ENCODE data around the gene EPHA2. TPM values are rescaled to one million over a fixed set of nuclear protein-coding genes. Genes with fewer than 3 reads are reported as not detected.
"Not testable (repeated sequence)": the region's sequence is repeated elsewhere in the genome, so short reads cannot be mapped to it uniquely, and the experiment has no call there.

EPHA2 gene
- total RNA-seq: not detected in 2 replicates

DNA sequence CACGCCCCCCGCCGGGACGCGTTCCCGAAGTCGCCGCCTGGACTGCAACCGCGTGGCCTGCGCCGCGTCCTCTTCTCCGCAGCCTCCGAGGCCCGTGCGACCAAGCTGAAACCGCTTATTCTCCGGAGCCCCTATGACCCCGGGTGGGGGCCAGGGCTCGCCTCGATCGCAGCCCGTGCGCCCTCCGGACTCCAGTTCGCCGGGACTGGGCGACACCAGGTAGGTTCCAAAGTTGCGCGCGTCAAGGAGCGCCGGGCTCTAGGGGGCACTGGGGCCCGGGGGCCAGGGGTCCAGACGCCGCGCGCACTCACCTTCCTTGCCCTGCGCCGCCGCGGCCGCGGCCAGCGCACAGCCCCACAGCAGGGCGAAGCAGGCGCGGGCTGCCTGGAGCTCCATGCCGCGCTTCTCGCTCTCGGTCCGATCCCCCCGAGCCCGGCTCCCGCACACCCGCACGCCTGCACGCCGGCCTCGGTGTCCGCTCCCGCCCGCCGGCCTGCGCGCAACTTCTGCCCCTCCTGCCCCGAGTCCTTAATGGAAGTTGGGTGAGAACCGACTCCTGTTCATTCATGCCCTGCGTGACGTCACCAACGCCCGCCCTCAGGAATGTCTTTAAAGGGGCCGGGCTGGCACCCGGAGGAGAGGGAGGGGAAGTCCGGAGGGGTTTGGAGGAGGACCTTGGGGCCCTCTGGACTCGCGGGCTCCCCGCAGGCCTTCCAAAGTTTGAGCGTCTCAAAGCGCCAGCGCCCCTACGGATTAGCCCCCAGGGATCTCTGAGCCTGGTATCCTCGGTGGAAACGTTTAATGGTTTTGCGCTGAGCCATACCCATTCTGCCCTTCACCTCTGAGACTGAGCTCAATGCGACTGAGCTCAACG lies at the start of gene EPHA2:
Gene EPHA2 (minus strand): TSS at position 533 of the 874 bp plus-strand sequence. CDS start 137 bp downstream, at position 396.
- no peaks in the 10 kb centered on the region for H3K9me3 Mint-ChIP-seq
- H3K4me3 Mint-ChIP-seq (ENCODE audit: low read depth): no peak within 1 kb of the TSS
- H3K27ac Mint-ChIP-seq: no peak within 1 kb of the TSS
- peaks cover 42% of the 10 kb centered on the region for H3K27me3 Mint-ChIP-seq (ENCODE audit: low read depth)
- intact Hi-C loops (cut with micrococcal nuclease): no loop called here
- no peaks in the 10 kb centered on the region for H3K36me3 Mint-ChIP-seq (ENCODE audit: low read depth)
- DNase-seq (ENCODE audit: low spot score): no peak
- peaks cover 14% of the 10 kb centered on the region for H3K4me1 Mint-ChIP-seq (ENCODE audit: low read depth)

DNA sequence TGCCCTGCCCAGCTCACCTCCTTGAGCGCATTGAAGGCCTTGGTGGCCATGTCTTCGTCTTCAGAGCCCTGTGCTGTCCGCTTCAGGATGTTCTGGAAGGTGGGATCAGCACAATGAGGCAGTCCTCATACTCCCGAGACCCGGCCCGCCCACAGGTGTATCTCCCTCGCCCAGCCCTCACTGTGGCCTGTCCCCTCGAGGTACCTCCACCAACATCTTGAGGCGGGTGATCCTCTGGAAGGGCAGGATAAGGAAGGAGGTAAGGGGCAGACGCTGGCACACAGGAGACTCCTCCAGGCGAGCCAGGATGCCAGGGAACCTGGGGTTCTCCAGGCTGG lies 49.4 kb upstream of the EPHA2 start:
- intact Hi-C loops (cut with micrococcal nuclease): no loop called here
- H3K4me1 Mint-ChIP-seq (ENCODE audit: low read depth): peaks cover 3% of the 10 kb centered on the region
- H3K27ac Mint-ChIP-seq: no peak overlapping the region
- H3K9me3 Mint-ChIP-seq: no peaks in the 10 kb centered on the region
- no peaks in the 10 kb centered on the region for H3K36me3 Mint-ChIP-seq (ENCODE audit: low read depth)
- H3K4me3 Mint-ChIP-seq (ENCODE audit: low read depth): no peak overlapping the region
- no peaks in the 10 kb centered on the region for H3K27me3 Mint-ChIP-seq (ENCODE audit: low read depth)
- no peak for DNase-seq (ENCODE audit: low spot score)

DNA sequence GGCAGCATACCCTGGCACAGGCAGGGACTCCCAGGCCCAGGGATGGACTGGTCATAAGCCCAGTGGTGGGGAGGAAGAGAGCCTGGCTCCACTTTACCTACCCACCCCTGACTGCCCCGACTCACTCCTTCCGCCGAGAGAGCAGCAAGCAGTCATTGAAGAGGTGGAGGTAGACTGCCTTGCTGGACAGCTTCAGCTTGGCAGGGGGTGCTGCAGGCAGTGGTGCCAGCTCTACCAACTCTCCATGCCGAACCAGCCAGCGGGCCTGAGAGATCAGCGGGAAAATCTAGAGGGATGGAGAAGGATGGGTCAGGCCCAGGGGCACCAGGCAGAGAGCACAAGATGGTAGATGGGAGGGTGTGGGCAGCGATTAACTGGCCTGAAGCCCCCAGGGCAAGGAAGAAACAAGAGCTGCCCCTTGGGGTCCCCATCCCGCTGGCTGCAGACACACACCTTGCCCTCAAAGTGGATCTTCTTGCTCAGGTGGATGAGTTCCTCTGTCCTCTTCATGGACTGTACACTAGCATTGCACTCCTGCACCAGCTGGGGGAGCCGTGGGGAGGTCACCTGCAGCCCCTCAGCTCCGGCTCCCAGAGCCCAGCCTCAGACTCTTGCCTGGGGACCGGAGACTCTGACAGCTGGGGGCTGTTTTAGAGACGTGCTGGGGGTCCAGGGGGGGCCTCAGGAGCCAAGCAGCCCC lies 48.9 kb upstream of the EPHA2 start:
- H3K36me3 Mint-ChIP-seq (ENCODE audit: low read depth): no peaks in the 10 kb centered on the region
- H3K4me1 Mint-ChIP-seq (ENCODE audit: low read depth): peaks cover 3% of the 10 kb centered on the region
- H3K27ac Mint-ChIP-seq: peak overlapping the region; percentile 47
- intact Hi-C loops (cut with micrococcal nuclease): no loop called here
- no peak overlapping the region for H3K4me3 Mint-ChIP-seq (ENCODE audit: low read depth)
- no peak for DNase-seq (ENCODE audit: low spot score)
- H3K9me3 Mint-ChIP-seq: no peaks in the 10 kb centered on the region
- H3K27me3 Mint-ChIP-seq (ENCODE audit: low read depth): no peaks in the 10 kb centered on the region

DNA sequence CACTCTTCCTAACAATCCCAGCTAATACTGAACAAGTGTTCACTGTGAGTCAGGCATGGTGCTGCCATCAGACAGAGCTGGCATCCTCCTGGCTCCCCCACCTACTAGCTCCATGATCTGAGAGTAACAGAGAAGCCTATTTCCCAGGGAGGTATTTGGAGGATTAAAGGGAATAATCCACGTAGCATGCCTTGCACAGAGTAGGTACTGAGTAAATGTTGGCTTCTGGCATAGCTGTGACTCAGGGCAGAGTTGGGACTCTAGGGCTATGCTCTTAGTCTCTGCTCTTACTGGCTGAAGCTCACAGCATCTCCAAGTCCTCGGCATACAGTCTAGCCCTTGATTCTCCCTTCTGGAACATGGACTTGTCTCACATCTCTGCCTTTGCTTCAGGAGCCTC lies 48.3 kb upstream of the EPHA2 start:
- no peak overlapping the region for H3K4me3 Mint-ChIP-seq (ENCODE audit: low read depth)
- no peak overlapping the region for H3K27ac Mint-ChIP-seq
- peaks cover 5% of the 10 kb centered on the region for H3K4me1 Mint-ChIP-seq (ENCODE audit: low read depth)
- DNase-seq (ENCODE audit: low spot score): no peak
- no peaks in the 10 kb centered on the region for H3K27me3 Mint-ChIP-seq (ENCODE audit: low read depth)
- intact Hi-C loops (cut with micrococcal nuclease): no loop called here
- H3K9me3 Mint-ChIP-seq: no peaks in the 10 kb centered on the region
- no peaks in the 10 kb centered on the region for H3K36me3 Mint-ChIP-seq (ENCODE audit: low read depth)

DNA sequence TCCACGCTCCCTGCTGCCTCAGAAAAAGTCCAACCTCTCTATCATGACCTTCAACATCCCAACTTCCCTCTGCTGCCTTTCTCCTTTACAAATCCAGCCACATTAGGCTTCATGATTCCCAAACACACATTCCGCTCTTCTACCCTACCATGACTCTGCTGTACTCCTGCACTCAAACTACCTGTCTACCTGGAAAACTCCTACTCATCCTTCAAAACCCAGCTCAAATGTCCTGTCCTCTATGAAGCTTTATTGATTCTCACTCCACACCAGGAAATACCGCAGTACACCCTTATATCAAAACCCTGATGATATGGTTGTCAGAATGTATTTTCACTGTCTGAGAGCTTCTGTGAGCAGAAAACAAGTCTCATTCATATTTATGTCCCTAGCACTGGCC lies 47.7 kb upstream of the EPHA2 start:
- H3K4me3 Mint-ChIP-seq (ENCODE audit: low read depth): no peak overlapping the region
- peaks cover 10% of the 10 kb centered on the region for H3K4me1 Mint-ChIP-seq (ENCODE audit: low read depth)
- intact Hi-C loops (cut with micrococcal nuclease): no loop called here
- no peaks in the 10 kb centered on the region for H3K36me3 Mint-ChIP-seq (ENCODE audit: low read depth)
- no peak for DNase-seq (ENCODE audit: low spot score)
- H3K27ac Mint-ChIP-seq: no peak overlapping the region
- no peaks in the 10 kb centered on the region for H3K27me3 Mint-ChIP-seq (ENCODE audit: low read depth)
- no peaks in the 10 kb centered on the region for H3K9me3 Mint-ChIP-seq

DNA sequence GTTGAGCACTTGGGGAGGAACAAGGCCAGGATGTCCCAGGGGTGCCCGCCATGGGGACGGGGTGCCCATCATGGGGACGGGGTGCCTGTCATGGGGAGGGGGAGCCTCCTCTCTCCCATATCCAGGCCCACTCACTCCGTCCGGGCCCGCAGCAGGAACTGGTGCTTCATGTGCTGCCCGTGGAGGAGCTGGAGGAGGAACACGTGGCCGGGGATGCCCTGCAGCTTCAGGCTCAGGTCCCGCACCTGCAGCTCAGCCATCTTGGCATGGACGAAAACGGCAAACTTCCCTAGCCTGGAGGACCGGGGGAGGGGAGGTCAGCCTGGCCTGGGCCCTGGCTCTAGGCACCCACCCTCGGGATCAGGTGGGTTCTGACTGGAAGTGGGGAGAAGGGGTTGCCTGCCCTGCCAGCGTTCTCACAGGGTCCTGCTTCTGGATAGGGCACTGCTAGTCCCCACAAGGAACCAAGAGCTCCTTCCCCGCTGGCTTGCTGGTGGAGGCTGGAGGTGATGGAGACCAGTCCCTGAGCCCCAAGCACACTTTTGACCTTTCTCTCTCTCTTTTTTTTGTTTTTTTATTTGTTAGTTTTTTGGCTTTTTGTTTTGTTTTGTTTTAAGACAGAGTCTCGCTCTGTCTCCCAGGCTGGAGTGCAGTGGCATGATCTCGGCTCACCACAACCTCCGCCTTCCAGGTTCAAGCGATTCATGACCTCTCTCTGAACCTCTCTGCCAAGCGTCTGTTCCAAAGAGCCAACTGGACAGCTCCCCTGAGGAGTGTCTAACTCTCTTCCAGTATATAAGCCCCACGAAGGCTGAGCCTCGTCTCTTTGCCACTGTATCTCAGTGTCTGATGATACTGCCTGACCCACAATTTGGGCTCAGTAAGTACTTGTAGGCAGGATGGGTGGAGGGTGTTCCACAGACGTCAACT lies 46.7 kb upstream of the EPHA2 start:
- intact Hi-C loops (cut with micrococcal nuclease): no loop called here
- Mint-ChIP-seq H3K4me1 (ENCODE audit: low read depth) (peaks cover 11% of the 10 kb centered on the region), H3K4me3 (ENCODE audit: low read depth) (no peak overlapping the region), H3K27ac (no peak overlapping the region), H3K9me3 (no peaks in the 10 kb centered on the region), H3K27me3 (ENCODE audit: low read depth) (no peaks in the 10 kb centered on the region), H3K36me3 (ENCODE audit: low read depth) (no peaks in the 10 kb centered on the region)
- DNase-seq (ENCODE audit: low spot score): no peak

DNA sequence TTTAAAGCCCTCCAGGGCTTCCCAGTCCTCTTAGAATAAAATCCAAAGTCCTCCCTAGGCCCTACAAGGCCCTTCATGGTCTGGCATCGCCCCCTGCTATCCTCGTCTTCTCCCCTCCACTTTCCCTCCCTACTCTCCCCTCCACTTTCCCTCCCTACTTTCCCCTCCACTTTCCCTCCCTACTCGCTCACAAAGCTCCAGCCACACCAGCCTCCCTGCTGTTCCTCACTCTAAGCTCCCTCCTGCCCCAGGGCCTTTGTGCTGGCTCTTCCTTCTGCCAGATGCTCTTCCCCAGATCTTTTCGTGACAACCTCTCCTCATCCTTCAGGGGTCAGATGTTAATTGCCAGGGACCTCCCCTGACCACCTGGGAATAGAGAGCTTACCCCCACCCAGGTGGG lies 43.8 kb upstream of the EPHA2 start:
- DNase-seq (ENCODE audit: low spot score): no peak
- Mint-ChIP-seq H3K36me3 (ENCODE audit: low read depth) (no peaks in the 10 kb centered on the region), H3K27me3 (ENCODE audit: low read depth) (no peaks in the 10 kb centered on the region), H3K4me3 (ENCODE audit: low read depth) (no peak overlapping the region), H3K27ac (no peak overlapping the region), H3K9me3 (no peaks in the 10 kb centered on the region), H3K4me1 (ENCODE audit: low read depth) (peaks cover 8% of the 10 kb centered on the region)
- intact Hi-C loops (cut with micrococcal nuclease): no loop called here

DNA sequence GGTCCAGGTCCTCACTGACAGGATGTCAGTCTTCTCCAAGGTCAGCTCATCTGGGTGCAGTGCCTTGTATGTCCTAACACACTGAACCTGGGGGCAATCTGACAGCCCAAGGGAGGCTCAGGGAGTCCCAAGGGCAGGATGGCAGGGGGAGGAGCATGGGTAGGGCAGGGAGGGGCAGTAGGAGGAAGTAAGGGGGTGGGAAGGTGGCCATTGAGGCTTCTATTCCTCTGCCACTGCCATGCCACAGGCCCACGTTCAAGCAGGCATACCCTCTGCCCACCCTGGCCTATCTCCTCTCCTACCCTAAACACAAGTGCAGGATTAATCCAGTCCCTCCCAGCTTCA lies 43.3 kb upstream of the EPHA2 start:
- no peak for DNase-seq (ENCODE audit: low spot score)
- H3K4me3 Mint-ChIP-seq (ENCODE audit: low read depth): no peak overlapping the region
- peaks cover 3% of the 10 kb centered on the region for H3K27me3 Mint-ChIP-seq (ENCODE audit: low read depth)
- no peaks in the 10 kb centered on the region for H3K36me3 Mint-ChIP-seq (ENCODE audit: low read depth)
- H3K27ac Mint-ChIP-seq: no peak overlapping the region
- peaks cover 8% of the 10 kb centered on the region for H3K4me1 Mint-ChIP-seq (ENCODE audit: low read depth)
- intact Hi-C loops (cut with micrococcal nuclease): no loop called here
- no peaks in the 10 kb centered on the region for H3K9me3 Mint-ChIP-seq

DNA sequence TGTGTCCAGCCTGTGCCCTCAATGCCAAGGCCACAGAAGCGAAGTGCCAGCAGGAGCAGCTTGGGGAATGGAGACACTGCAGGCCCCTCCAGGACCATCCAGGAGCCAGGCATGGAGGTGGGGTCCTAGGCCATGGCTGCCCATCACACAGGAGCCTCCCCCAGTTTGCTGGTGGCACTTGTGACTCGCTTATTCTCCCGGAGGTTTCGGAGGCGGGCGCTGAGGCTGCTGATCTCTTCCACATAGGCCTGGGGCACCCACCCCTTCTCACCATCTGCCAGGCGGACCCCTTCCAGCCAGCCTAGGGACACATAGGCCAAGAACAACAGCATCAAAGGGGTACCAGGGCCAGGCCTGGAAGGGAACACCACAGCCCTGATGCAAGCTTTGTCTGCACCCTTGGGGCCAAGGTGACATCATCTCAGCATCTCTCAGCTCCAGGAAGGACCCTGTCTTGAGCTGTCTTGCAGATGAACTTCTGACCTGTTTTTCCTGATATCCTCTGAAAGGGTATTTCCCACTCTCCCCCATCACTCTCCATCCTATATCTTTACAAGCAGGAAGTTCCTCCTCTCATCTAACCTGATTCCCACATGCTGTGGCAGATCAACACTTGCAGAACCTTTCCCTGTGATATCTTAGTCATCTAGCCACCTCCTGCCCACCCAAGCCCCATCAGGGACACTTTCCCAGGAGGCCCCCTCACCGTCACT lies 42.7 kb upstream of the EPHA2 start:
- Mint-ChIP-seq H3K27me3 (ENCODE audit: low read depth) (peaks cover 3% of the 10 kb centered on the region), H3K4me1 (ENCODE audit: low read depth) (peaks cover 8% of the 10 kb centered on the region), H3K4me3 (ENCODE audit: low read depth) (no peak overlapping the region), H3K9me3 (no peaks in the 10 kb centered on the region), H3K27ac (no peak overlapping the region), H3K36me3 (ENCODE audit: low read depth) (no peaks in the 10 kb centered on the region)
- DNase-seq (ENCODE audit: low spot score): no peak
- intact Hi-C loops (cut with micrococcal nuclease): no loop called here

DNA sequence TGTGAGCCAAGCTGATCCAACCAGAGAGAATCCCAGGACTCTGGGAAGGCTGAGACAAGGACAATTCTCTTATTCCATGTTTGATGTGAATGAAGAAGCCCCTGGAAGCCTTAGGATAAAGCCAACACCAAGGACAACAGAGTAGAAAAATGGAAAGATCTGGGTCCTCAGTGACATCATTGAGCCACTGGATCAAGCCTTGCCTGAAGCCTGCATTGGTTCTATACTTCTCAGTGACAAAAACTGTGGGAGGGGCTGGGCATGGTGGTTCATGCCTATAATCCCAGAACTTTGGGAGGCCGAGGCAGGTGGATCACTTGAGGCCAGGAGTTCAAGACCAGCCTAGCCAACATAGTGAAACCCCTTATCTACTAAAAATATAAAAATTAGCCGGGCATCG lies 41.0 kb upstream of the EPHA2 start:
- no peak overlapping the region for H3K27ac Mint-ChIP-seq
- peaks cover 3% of the 10 kb centered on the region for H3K27me3 Mint-ChIP-seq (ENCODE audit: low read depth)
- H3K36me3 Mint-ChIP-seq (ENCODE audit: low read depth): no peaks in the 10 kb centered on the region
- peaks cover 8% of the 10 kb centered on the region for H3K4me1 Mint-ChIP-seq (ENCODE audit: low read depth)
- H3K4me3 Mint-ChIP-seq (ENCODE audit: low read depth): no peak overlapping the region
- no peaks in the 10 kb centered on the region for H3K9me3 Mint-ChIP-seq
- no peak for DNase-seq (ENCODE audit: low spot score)
- intact Hi-C loops (cut with micrococcal nuclease): no loop called here

DNA sequence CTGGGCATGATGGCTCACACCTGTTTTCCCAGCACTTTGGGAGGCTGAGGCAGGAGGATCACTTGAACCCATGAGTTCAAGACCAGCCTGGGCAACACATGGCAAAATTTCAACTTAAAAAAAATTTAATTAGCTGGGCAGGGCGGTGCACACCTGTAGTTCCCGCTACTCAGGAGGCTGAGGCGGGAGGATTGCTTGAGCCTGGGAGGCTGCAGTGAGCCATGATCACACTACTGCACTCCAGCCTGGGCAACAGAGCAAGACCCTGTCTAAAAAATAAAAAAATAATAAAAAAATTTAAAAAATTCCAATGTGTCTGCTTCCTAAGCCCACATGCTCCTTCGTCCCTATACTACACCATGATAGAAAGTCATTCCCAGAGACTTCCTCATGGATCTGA lies 40.3 kb upstream of the EPHA2 start:
- H3K9me3 Mint-ChIP-seq; H3K4me3 Mint-ChIP-seq (ENCODE audit: low read depth); H3K27me3 Mint-ChIP-seq (ENCODE audit: low read depth); H3K4me1 Mint-ChIP-seq (ENCODE audit: low read depth); H3K27ac Mint-ChIP-seq; H3K36me3 Mint-ChIP-seq (ENCODE audit: low read depth); DNase-seq (ENCODE audit: low spot score); intact Hi-C loops (cut with micrococcal nuclease): not testable (repeated sequence)

DNA sequence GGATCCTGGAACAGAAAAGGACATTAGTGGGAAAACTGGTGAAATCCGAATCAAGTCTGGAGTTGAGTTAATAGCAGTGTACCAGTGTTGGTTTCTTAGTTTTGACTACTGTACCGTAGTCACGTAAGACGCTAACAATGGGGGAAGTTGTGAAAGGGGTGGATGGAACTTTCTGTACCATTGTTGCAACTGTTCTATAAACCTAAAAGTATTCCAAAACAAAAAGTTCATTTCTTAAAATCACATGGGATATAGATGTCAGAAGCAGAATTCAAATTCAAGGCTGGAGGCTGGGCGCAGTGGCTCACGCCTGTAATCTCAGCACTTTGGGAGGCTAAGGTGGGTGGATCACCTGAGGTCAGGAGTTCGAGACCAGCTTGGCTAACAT lies 39.6 kb upstream of the EPHA2 start:
- peaks cover 8% of the 10 kb centered on the region for H3K4me1 Mint-ChIP-seq (ENCODE audit: low read depth)
- intact Hi-C loops (cut with micrococcal nuclease): no loop called here
- no peak overlapping the region for H3K27ac Mint-ChIP-seq
- H3K4me3 Mint-ChIP-seq (ENCODE audit: low read depth): no peak overlapping the region
- no peak for DNase-seq (ENCODE audit: low spot score)
- no peaks in the 10 kb centered on the region for H3K9me3 Mint-ChIP-seq
- H3K27me3 Mint-ChIP-seq (ENCODE audit: low read depth): peaks cover 9% of the 10 kb centered on the region
- H3K36me3 Mint-ChIP-seq (ENCODE audit: low read depth): no peaks in the 10 kb centered on the region
